Astrocyte of the spinal cord (primary cell): Measurements from ENCODE around the gene BAZ1B.
"Not testable (repeated sequence)": the region's sequence is repeated elsewhere in the genome, so short reads cannot be mapped to it uniquely, and the experiment has no call there.

Experiments used
- DNase-seq: peaks from one replicate; pipeline ENCODE4 v3.0.0; 2011; ENCODE audit warnings: low read depth, low spot score
- H3K4me3 ChIP-seq: 2 replicates; pipeline ENCODE4 v1.5.1; 2011; ENCODE audit warnings: low read depth, mild to moderate bottlenecking, low read length, moderate library complexity
- CTCF ChIP-seq: IDR thresholded peaks from 2 replicates; pipeline ENCODE4 v1.5.1; 2012; ENCODE audit warnings: low read depth, mild to moderate bottlenecking, low read length, inconsistent platforms
- in situ Hi-C: cut with HindIII; loops from 2 replicates; pipeline ENCODE4 v1.10.0; 2017; ENCODE audit warnings: low sequenced_read_pairs

BAZ1B gene

GRCh38 chr7:73429215-73429614, 92.9 kb downstream of the BAZ1B start:
- in situ Hi-C loops: no loop called here
- DNase-seq: peak; percentile 32
- no peak overlapping the region for H3K4me3 ChIP-seq

GRCh38 chr7:73427902-73428787, 93.9 kb downstream of the BAZ1B start:
- H3K4me3 ChIP-seq: no peak overlapping the region
- in situ Hi-C loops: no loop called here
- peak; percentile 20 for TF ChIP-seq CTCF
- DNase-seq: no peak

More at GRCh38 chr7:73429215-73429614, 92.9 kb downstream of the BAZ1B start:
- no peak for TF ChIP-seq CTCF

GRCh38 chr7:73426016-73426415, 96.1 kb downstream of the BAZ1B start:
- in situ Hi-C loops: no loop called here

GRCh38 chr7:73425356-73425983, 96.6 kb downstream of the BAZ1B start:
- in situ Hi-C loops: no loop called here
- TF ChIP-seq CTCF: no peak

More at GRCh38 chr7:73426016-73426415, 96.1 kb downstream of the BAZ1B start:
- no peak for DNase-seq
- TF ChIP-seq CTCF: no peak
- H3K4me3 ChIP-seq: no peak overlapping the region

GRCh38 chr7:73424489-73424885, 97.6 kb downstream of the BAZ1B start:
- in situ Hi-C loops: no loop called here
- no peak for DNase-seq
- no peak for TF ChIP-seq CTCF
- no peak overlapping the region for H3K4me3 ChIP-seq

More at GRCh38 chr7:73425356-73425983, 96.6 kb downstream of the BAZ1B start:
- no peak overlapping the region for H3K4me3 ChIP-seq
- no peak for DNase-seq

GRCh38 chr7:73423519-73424488, 98.3 kb downstream of the BAZ1B start:
- TF ChIP-seq CTCF: no peak
- DNase-seq: peak; percentile 29
- H3K4me3 ChIP-seq: no peak overlapping the region
- in situ Hi-C loops: no loop called here

GRCh38 chr7:73420610-73421009, 101.5 kb downstream of the BAZ1B start:
- H3K4me3 ChIP-seq, in situ Hi-C loops, DNase-seq: not testable (repeated sequence)

GRCh38 chr7:73420016-73420415, 102.1 kb downstream of the BAZ1B start:
- in situ Hi-C loops: not testable (repeated sequence)

More at GRCh38 chr7:73420016-73420415, 102.1 kb downstream of the BAZ1B start:
- DNase-seq: peak; percentile 29
- not testable (repeated sequence) for H3K4me3 ChIP-seq
